HepG2 (cell line): Measurements from ENCODE around the gene SLC5A3. TPM values are rescaled to one million over a fixed set of nuclear protein-coding genes. Genes with fewer than 3 reads are reported as not detected.

Experiments
- ATAC-seq: fragments of 200-7000 bp; cut with Tn5 transposase; 3 replicates; pipeline ENCODE4 v1.9.1; 2020; ENCODE audit warnings: mild to moderate bottlenecking, moderate library complexity
- BruUV-seq: library from RNA; stranded (reverse); fragments of 400-500 nt; replicated peaks from 2 replicates; lab custom pipeline; 2021; lab: Mats Ljungman, UMichigan
- CTCF ChIA-PET: fragments of 300-600 bp; formaldehyde crosslinking; extraction: SDS; loops from one replicate; lab custom pipeline; 2021; ENCODE audit warnings: low total read pairs, inconsistent platforms, low intra/inter-chr PET ratio; lab: Yijun Ruan, JAX
- POLR2A ChIA-PET: fragments of 350-600 bp; sonication (Branson Sonifier 250); formaldehyde crosslinking; loops from one replicate; lab custom pipeline; 2020; ENCODE audit warnings: antibody characterized with exemption, inconsistent platforms; lab: Yijun Ruan, JAX
- DNase-seq: peaks from one replicate; pipeline ENCODE4 v3.0.0-alpha.2; 2015; ENCODE audit warnings: low spot score
- FAIRE-seq: peaks from 3 replicates; lab custom pipeline; 2011; peaks lifted over from hg19 to GRCh38; lab: Jason Lieb, UNC
- H2AFZ ChIP-seq: one replicate; pipeline ENCODE4 v1.6.1; 2011; ENCODE audit warnings: low read length, inconsistent platforms
- H3K27ac ChIP-seq: fragments of 300-600 bp; 3 replicates; pipeline ENCODE4 v1.8.0; 2011; ENCODE audit warnings: mixed run types, mild to moderate bottlenecking, mixed read lengths, low read length, inconsistent platforms; ENCODE audit not compliant: insufficient read depth; ENCODE audit errors: extremely low read length
- H3K27me3 ChIP-seq, 2 experiments: fragments of 200-600 bp in 1 of 2; 2 replicates in 1 of 2; 3 replicates in 1 of 2; pipeline versions ENCODE4 v1.6.0 to v1.8.0; 2011; ENCODE audit warnings: low read length in 2 of 2, mild to moderate bottlenecking in 2 of 2, moderate library complexity in 2 of 2, inconsistent platforms in 1 of 2; ENCODE audit not compliant: insufficient read depth in 2 of 2, control insufficient read depth in 1 of 2
- H3K36me3 ChIP-seq, 2 experiments: fragments of 200-600 bp in 1 of 2; replicated peaks in 1 of 2; 2 replicates in 1 of 2; 3 replicates in 1 of 2; pipeline versions ENCODE4 v1.5.1 to v1.8.0; 2011; ENCODE audit warnings: low read length in 2 of 2, inconsistent platforms in 1 of 2; ENCODE audit not compliant: insufficient read depth in 2 of 2, control insufficient read depth in 1 of 2
- H3K4me1 ChIP-seq: 2 replicates; pipeline ENCODE4 v1.5.1; 2012; ENCODE audit warnings: low read length, inconsistent platforms; ENCODE audit not compliant: insufficient read depth
- H3K4me2 ChIP-seq: 2 replicates; pipeline ENCODE4 v1.6.0; 2011; ENCODE audit warnings: low read depth, low read length, inconsistent platforms
- H3K4me3 ChIP-seq, 3 experiments: fragments of 200-600 bp in 1 of 3; sonication (generic), shearing (Covaris generic) in 1 of 3; replicated peaks in 1 of 3; 2 replicates each; pipeline ENCODE4 v1.5.1; 2011 to 2016; ENCODE audit warnings: low read length in 3 of 3, inconsistent platforms in 2 of 3, low read depth in 2 of 3, mild to moderate bottlenecking in 2 of 3, control low read depth in 1 of 3, mixed read lengths in 1 of 3; ENCODE audit not compliant: insufficient read depth in 1 of 3
- H3K79me2 ChIP-seq: one replicate; pipeline ENCODE4 v1.6.1; 2011; ENCODE audit warnings: low read length, inconsistent platforms; ENCODE audit not compliant: insufficient read depth
- H3K9ac ChIP-seq: 2 replicates; pipeline ENCODE4 v1.6.0; 2011; ENCODE audit warnings: mild to moderate bottlenecking, low read depth, low read length, inconsistent platforms; ENCODE audit not compliant: insufficient read depth
- H3K9me3 ChIP-seq: 2 replicates; pipeline ENCODE4 v1.5.1; 2012; ENCODE audit warnings: mild to moderate bottlenecking, low read length
- H4K20me1 ChIP-seq: 2 replicates; pipeline ENCODE4 v1.6.0; 2011; ENCODE audit warnings: inconsistent platforms, mild to moderate bottlenecking, low read length, moderate library complexity; ENCODE audit not compliant: insufficient read depth
- HOXA7 ChIP-seq: sonication (generic); formaldehyde crosslinking; IDR thresholded peaks from 2 replicates; pipeline ENCODE4 v1.8.1; 2022; ENCODE audit warnings: mild to moderate bottlenecking, missing genetic modification reagents, moderate library complexity
- MBNL3 ChIP-seq: fragments of 250-450 bp; sonication (Bioruptor Pico); conservative IDR thresholded peaks from 2 replicates; pipeline ENCODE4 v1.8.0; 2022; ENCODE audit warnings: mild to moderate bottlenecking, inconsistent platforms
- MLLT10 ChIP-seq: sonication (generic); formaldehyde crosslinking; IDR thresholded peaks from 2 replicates; pipeline ENCODE4 v1.4.0; 2020; ENCODE audit warnings: missing genetic modification reagents
- PAWR ChIP-seq: sonication (generic); formaldehyde crosslinking; IDR thresholded peaks from 2 replicates; pipeline ENCODE4 v1.4.0; 2020; ENCODE audit warnings: missing genetic modification reagents, mild to moderate bottlenecking, borderline replicate concordance
- RNF2 ChIP-seq: fragments of 450-650 bp; conservative IDR thresholded peaks from 2 replicates; pipeline ENCODE4 v1.6.1; 2016; ENCODE audit warnings: low read depth
- STAG1 ChIP-seq: sonication (generic); formaldehyde crosslinking; IDR thresholded peaks from 2 replicates; pipeline ENCODE4 v1.4.0; 2020; ENCODE audit warnings: missing genetic modification reagents
- TP53 ChIP-seq: sonication (generic); formaldehyde crosslinking; conservative IDR thresholded peaks from 2 replicates; pipeline ENCODE4 v1.4.0; 2020; ENCODE audit warnings: missing genetic modification reagents
- ZFP36L2 ChIP-seq: sonication (generic); formaldehyde crosslinking; IDR thresholded peaks from 2 replicates; pipeline ENCODE4 v1.4.0; 2020; ENCODE audit warnings: missing genetic modification reagents
- ZFP82 ChIP-seq: sonication (generic); formaldehyde crosslinking; IDR thresholded peaks from 2 replicates; pipeline ENCODE4 v1.5.1; 2020; ENCODE audit warnings: mild to moderate bottlenecking, missing genetic modification reagents, borderline replicate concordance
- ZNF17 ChIP-seq: sonication (generic); formaldehyde crosslinking; IDR thresholded peaks from 2 replicates; pipeline ENCODE4 v1.5.0; 2020; ENCODE audit warnings: mild to moderate bottlenecking, missing genetic modification reagents
- ZNF589 ChIP-seq: sonication (generic); formaldehyde crosslinking; conservative IDR thresholded peaks from 2 replicates; pipeline ENCODE4 v1.8.0; 2022; ENCODE audit warnings: mild to moderate bottlenecking, moderate library complexity, missing genetic modification reagents
- ZNF616 ChIP-seq: sonication (generic); formaldehyde crosslinking; IDR thresholded peaks from 2 replicates; pipeline ENCODE4 v1.5.0; 2020; ENCODE audit warnings: low read depth, mild to moderate bottlenecking, missing genetic modification reagents
- ZNF75D ChIP-seq: sonication (generic); formaldehyde crosslinking; IDR thresholded peaks from 2 replicates; pipeline ENCODE4 v1.8.1; 2023; ENCODE audit warnings: missing genetic modification reagents, mild to moderate bottlenecking, borderline replicate concordance
- ZNF891 ChIP-seq: sonication (generic); formaldehyde crosslinking; IDR thresholded peaks from 2 replicates; pipeline ENCODE4 v1.5.0; 2020; ENCODE audit warnings: mild to moderate bottlenecking, missing genetic modification reagents
- WGBS: methylation state at CpG from one replicate; pipeline ENCODE4 v1.1.6; 2017; ENCODE audit warnings: low lambda C conversion rate; 5-methylcytosine and 5-hydroxymethylcytosine counted together
- in situ Hi-C: cut with HindIII; loops from 2 replicates; pipeline ENCODE4 v1.10.0; 2017; ENCODE audit warnings: low pct_unique_long_range_greater_than_20kb; ENCODE audit not compliant: extremely low pct_ligation_motif_present
- intact Hi-C: fragments of 100-400 bp; cut with micrococcal nuclease; formaldehyde crosslinking; loops from one replicate; pipeline ENCODE4 v1.10.0; 2022; ENCODE audit not compliant: unreplicated experiment
- polyA plus RNA-seq, 8 experiments: library from polyadenylated mRNA; depleted of rRNA in 3 of 8; stranded (reverse) in 7 of 8; unstranded in 1 of 8; fragments of >200 nt; fragmentation: Illumina TruSeq in 4 of 8; extraction: Trizol in 4 of 8; gene quantifications; 2 replicates each; pipeline versions ENCODE4 v1.2.1 to v1.2.3, GENCODE V29; 2011 to 2016; ENCODE audit warnings: low read depth in 4 of 8, missing spikeins in 1 of 8, mixed read lengths in 1 of 8; ENCODE audit not compliant: insufficient read depth in 1 of 8
- total RNA-seq, 5 experiments: library from RNA; depleted of rRNA; stranded (reverse); fragments of >200 nt; fragmentation: Illumina TruSeq; extraction: Trizol; gene quantifications; 2 replicates each; pipeline ENCODE4 v1.2.3, GENCODE V29; 2016; ENCODE audit warnings: low read depth in 1 of 5
- TF ChIP-seq, protein P1 (sequence below): IDR thresholded peaks from 2 replicates; pipeline ENCODE4 v1.6.1; 2018; ENCODE audit warnings: missing genetic modification reagents, mild to moderate bottlenecking, missing compliant biosample characterization
- TF ChIP-seq, protein P2 (sequence below): sonication (generic); formaldehyde crosslinking; IDR thresholded peaks from 2 replicates; pipeline ENCODE4 v1.4.0; 2020; ENCODE audit warnings: missing genetic modification reagents
- TF ChIP-seq, protein P3 (sequence below): sonication (generic); formaldehyde crosslinking; IDR thresholded peaks from 2 replicates; pipeline ENCODE4 v1.4.0; 2020; ENCODE audit warnings: missing genetic modification reagents, mild to moderate bottlenecking, borderline replicate concordance
- TF ChIP-seq, protein P4 (sequence below): IDR thresholded peaks from 2 replicates; pipeline ENCODE4 v1.6.1; 2016; ENCODE audit warnings: missing genetic modification reagents, missing compliant biosample characterization
- TF ChIP-seq, protein P5 (sequence below): sonication (generic); formaldehyde crosslinking; IDR thresholded peaks from 2 replicates; pipeline ENCODE4 v1.4.0; 2020; ENCODE audit warnings: missing genetic modification reagents

The SLC5A3 gene
- total and polyA plus RNA-seq, 2 of the 13 experiments (the other 11 are each of a cell fraction or from before 2014, with no cell fraction given): 5.6 to 11.2 TPM

DNA sequence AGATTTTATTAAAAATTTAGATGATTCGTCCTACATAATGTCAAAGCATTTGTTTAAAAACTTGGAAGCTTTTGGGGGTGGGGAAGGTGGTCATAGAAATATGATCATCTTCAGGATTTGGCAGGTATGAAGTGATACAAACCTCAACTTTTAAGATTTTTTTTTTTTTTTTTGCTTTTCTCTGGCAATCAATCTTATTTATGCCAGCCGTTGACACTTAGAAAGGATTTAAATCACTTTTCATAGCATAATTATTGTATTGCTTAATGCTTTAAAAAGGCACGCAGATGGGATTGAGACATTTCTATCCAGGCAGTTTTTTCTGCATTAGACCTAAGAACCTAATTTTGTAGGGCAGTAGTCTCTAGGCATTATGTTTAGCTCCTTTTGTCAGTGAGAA is 19.7 kb downstream of the SLC5A3 start:
- no peak overlapping the region for H3K27ac ChIP-seq
- peaks cover 35% of the 10 kb centered on the region for H3K79me2 ChIP-seq
- H3K9ac ChIP-seq: no peak overlapping the region
- no peaks in the 10 kb centered on the region for H3K9me3 ChIP-seq
- WGBS: 96% methylated on average over 3 of the region's 3 CpGs
- no peak overlapping the region for H2AFZ ChIP-seq
- no peak overlapping the region for H3K4me2 ChIP-seq
- POLR2A ChIA-PET: no interaction called here
- no peaks in the 10 kb centered on the region for H3K27me3 ChIP-seq
- DNase-seq (no peak), ATAC-seq (no peak), FAIRE-seq (no peak)
- no peak overlapping the region for H3K4me3 ChIP-seq
- H4K20me1 ChIP-seq: no peaks in the 10 kb centered on the region
- CTCF ChIA-PET: no interaction called here
- intact Hi-C loops (no loop called here), in situ Hi-C loops (loop anchor here (10.0 kb wide), 1 partner anchor 62 kb away; no protein-coding TSS in a partner anchor)
- no TSS peak for BruUV-seq
- TF ChIP-seq, protein P1, sequence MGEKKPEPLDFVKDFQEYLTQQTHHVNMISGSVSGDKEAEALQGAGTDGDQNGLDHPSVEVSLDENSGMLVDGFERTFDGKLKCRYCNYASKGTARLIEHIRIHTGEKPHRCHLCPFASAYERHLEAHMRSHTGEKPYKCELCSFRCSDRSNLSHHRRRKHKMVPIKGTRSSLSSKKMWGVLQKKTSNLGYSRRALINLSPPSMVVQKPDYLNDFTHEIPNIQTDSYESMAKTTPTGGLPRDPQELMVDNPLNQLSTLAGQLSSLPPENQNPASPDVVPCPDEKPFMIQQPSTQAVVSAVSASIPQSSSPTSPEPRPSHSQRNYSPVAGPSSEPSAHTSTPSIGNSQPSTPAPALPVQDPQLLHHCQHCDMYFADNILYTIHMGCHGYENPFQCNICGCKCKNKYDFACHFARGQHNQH: no peak
- TF ChIP-seq ZNF616 (no peak), ZNF589 (CRISPR knock-in tag) (no peak), ZNF891 (no peak), MLLT10 (no peak), ZNF17 (CRISPR knock-in tag) (no peak), TP53 (CRISPR knock-in tag) (no peak), RNF2 (no peak), ZFP36L2 (CRISPR knock-in tag) (no peak), MBNL3 (no peak), PAWR (CRISPR knock-in tag) (no peak), ZNF75D (CRISPR knock-in tag) (no peak), ZFP82 (no peak), STAG1 (CRISPR knock-in tag) (no peak), HOXA7 (no peak)
- TF ChIP-seq, protein P2, sequence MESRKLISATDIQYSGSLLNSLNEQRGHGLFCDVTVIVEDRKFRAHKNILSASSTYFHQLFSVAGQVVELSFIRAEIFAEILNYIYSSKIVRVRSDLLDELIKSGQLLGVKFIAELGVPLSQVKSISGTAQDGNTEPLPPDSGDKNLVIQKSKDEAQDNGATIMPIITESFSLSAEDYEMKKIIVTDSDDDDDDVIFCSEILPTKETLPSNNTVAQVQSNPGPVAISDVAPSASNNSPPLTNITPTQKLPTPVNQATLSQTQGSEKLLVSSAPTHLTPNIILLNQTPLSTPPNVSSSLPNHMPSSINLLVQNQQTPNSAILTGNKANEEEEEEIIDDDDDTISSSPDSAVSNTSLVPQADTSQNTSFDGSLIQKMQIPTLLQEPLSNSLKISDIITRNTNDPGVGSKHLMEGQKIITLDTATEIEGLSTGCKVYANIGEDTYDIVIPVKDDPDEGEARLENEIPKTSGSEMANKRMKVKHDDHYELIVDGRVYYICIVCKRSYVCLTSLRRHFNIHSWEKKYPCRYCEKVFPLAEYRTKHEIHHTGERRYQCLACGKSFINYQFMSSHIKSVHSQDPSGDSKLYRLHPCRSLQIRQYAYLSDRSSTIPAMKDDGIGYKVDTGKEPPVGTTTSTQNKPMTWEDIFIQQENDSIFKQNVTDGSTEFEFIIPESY (CRISPR knock-in tag): no peak
- TF ChIP-seq, protein P3, sequence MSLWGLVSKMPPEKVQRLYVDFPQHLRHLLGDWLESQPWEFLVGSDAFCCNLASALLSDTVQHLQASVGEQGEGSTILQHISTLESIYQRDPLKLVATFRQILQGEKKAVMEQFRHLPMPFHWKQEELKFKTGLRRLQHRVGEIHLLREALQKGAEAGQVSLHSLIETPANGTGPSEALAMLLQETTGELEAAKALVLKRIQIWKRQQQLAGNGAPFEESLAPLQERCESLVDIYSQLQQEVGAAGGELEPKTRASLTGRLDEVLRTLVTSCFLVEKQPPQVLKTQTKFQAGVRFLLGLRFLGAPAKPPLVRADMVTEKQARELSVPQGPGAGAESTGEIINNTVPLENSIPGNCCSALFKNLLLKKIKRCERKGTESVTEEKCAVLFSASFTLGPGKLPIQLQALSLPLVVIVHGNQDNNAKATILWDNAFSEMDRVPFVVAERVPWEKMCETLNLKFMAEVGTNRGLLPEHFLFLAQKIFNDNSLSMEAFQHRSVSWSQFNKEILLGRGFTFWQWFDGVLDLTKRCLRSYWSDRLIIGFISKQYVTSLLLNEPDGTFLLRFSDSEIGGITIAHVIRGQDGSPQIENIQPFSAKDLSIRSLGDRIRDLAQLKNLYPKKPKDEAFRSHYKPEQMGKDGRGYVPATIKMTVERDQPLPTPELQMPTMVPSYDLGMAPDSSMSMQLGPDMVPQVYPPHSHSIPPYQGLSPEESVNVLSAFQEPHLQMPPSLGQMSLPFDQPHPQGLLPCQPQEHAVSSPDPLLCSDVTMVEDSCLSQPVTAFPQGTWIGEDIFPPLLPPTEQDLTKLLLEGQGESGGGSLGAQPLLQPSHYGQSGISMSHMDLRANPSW (CRISPR knock-in tag): no peak
- TF ChIP-seq, protein P4, sequence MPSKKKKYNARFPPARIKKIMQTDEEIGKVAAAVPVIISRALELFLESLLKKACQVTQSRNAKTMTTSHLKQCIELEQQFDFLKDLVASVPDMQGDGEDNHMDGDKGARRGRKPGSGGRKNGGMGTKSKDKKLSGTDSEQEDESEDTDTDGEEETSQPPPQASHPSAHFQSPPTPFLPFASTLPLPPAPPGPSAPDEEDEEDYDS (CRISPR knock-in tag): no peak
- TF ChIP-seq, protein P5, sequence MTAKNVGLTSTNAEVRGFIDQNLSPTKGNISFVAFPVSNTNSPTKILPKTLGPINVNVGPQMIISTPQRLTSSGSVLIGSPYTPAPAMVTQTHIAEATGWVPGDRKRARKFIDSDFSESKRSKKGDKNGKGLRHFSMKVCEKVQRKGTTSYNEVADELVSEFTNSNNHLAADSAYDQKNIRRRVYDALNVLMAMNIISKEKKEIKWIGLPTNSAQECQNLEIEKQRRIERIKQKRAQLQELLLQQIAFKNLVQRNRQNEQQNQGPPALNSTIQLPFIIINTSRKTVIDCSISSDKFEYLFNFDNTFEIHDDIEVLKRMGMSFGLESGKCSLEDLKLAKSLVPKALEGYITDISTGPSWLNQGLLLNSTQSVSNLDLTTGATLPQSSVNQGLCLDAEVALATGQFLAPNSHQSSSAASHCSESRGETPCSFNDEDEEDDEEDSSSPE: no peak
- H3K36me3 ChIP-seq: peaks cover 10 to 23% of the 10 kb centered on the region in 2 experiments; a peak in 3 of 5 replicates
- H3K4me1 ChIP-seq: peaks cover 7% of the 10 kb centered on the region
